Endothelial cell of umbilical vein (primary cell): ENCODE data around the gene NEAT1.

Experiments used
- EZH2 ChIP-seq: IDR thresholded peaks from 2 replicates; pipeline ENCODE4 v1.6.1; 2012; ENCODE audit warnings: borderline replicate concordance, low read depth, mild to moderate bottlenecking, moderate library complexity, low read length, inconsistent platforms; ENCODE audit not compliant: severe bottlenecking
- FOS ChIP-seq: IDR thresholded peaks from 2 replicates; pipeline ENCODE4 v1.6.1; 2011; ENCODE audit warnings: mild to moderate bottlenecking, low read length, moderate library complexity, borderline replicate concordance; ENCODE audit not compliant: insufficient read depth
- JUN ChIP-seq: IDR thresholded peaks from 2 replicates; pipeline ENCODE4 v1.6.1; 2011; ENCODE audit warnings: borderline replicate concordance, low read depth; ENCODE audit not compliant: insufficient read length, insufficient read depth
- MYC ChIP-seq: IDR thresholded peaks from one replicate; pipeline ENCODE4 v1.6.1; 2011; ENCODE audit warnings: mild to moderate bottlenecking, low read depth, low read length
- POLR2A ChIP-seq: IDR thresholded peaks from 2 replicates; pipeline ENCODE4 v1.6.1; 2012; ENCODE audit warnings: low read depth, mild to moderate bottlenecking, control low read depth, low read length
- POLR2AphosphoS5 ChIP-seq: IDR thresholded peaks from 2 replicates; pipeline ENCODE4 v1.6.1; 2012; ENCODE audit warnings: low read depth, mild to moderate bottlenecking, control low read depth, low read length, moderate library complexity; ENCODE audit not compliant: insufficient read depth
- TF ChIP-seq, protein P1 (sequence below), 2 donors: IDR thresholded peaks; 1 replicate in 1 of 2; 2 replicates in 1 of 2; pipeline ENCODE4 v1.5.1; 2011; ENCODE audit warnings: low read length in 2 of 2, mild to moderate bottlenecking in 2 of 2, moderate library complexity in 2 of 2, control low read depth in 1 of 2, inconsistent platforms in 1 of 2, low read depth in 1 of 2; ENCODE audit not compliant: insufficient read depth in 1 of 2; ENCODE audit errors: extremely low read depth in 1 of 2
- TF ChIP-seq, protein P2 (sequence below): IDR thresholded peaks from 2 replicates; pipeline ENCODE4 v1.6.1; 2011; ENCODE audit not compliant: insufficient read depth, insufficient read length

GRCh38 chr11:65378208-65378927, 44.2 kb upstream of the NEAT1 start:
- TF ChIP-seq, protein P1, sequence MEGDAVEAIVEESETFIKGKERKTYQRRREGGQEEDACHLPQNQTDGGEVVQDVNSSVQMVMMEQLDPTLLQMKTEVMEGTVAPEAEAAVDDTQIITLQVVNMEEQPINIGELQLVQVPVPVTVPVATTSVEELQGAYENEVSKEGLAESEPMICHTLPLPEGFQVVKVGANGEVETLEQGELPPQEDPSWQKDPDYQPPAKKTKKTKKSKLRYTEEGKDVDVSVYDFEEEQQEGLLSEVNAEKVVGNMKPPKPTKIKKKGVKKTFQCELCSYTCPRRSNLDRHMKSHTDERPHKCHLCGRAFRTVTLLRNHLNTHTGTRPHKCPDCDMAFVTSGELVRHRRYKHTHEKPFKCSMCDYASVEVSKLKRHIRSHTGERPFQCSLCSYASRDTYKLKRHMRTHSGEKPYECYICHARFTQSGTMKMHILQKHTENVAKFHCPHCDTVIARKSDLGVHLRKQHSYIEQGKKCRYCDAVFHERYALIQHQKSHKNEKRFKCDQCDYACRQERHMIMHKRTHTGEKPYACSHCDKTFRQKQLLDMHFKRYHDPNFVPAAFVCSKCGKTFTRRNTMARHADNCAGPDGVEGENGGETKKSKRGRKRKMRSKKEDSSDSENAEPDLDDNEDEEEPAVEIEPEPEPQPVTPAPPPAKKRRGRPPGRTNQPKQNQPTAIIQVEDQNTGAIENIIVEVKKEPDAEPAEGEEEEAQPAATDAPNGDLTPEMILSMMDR (IDR thresholded peaks at IDR 0.05; ENCODE audit: extremely low read depth in 1 of 2, insufficient read depth in 1 of 2, low read depth in 1 of 2, low read length in 2 of 2): no peak
- TF ChIP-seq JUN (no peak), MYC (no peak), POLR2A (no peak), POLR2AphosphoS5 (no peak), EZH2 (no peak), FOS (no peak)
- TF ChIP-seq, protein P2, sequence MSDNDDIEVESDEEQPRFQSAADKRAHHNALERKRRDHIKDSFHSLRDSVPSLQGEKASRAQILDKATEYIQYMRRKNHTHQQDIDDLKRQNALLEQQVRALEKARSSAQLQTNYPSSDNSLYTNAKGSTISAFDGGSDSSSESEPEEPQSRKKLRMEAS: no peak
